GM18517 (cell line): ENCODE results near the gene PDE6C.

ENCODE experiments used
- ATAC-seq: cut with Tn5 transposase; IDR thresholded peaks from one replicate; pipeline ENCODE4 v1.9.1; 2021; ENCODE audit warnings: mild to moderate bottlenecking, moderate library complexity; ENCODE audit not compliant: unreplicated experiment

Gene PDE6C

GRCh38 chr10:93701866-93702209 lies 89.5 kb downstream of the PDE6C start:
- peak; percentile 27 for ATAC-seq

DNA sequence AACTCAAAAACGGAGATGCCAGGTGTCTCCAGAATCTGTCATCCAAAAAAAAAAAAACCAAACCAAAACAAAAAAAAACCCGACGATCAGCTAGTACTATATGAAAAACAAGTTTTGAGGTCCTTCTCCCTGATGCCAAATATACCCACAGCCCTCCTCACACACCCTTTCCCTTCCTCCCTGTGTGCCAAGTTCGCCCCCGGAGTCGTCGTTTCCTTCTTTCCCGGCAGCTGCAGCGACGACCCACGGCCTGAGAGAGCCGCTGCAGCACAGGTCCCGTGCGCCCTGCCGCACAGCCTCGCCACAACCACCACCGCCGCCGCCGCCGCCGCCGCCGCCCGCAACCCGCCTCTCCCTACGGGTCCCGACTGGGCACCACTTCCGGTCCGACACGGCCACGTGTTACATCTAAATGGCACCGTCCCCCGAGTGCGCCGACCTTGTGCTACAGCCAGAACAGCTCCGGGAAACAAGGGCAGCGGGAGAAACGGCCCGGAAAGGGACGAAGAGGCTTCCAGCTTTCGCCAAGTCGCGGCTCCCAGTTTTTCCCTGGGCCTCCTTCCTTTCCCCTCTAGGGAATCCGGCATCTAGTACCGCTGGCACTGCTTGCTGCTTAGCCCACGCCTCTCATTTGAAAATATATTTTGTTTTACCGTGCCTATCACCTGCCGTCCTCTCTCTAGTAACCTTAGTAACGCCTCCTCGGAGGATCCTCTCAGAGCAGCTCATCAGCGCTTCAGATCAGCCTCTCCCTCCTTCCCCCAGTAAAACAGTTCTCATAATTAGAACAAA lies 90.1 kb downstream of the PDE6C start, which contains the start of gene FRA10AC1:
TSS of gene FRA10AC1 (minus strand) at position 383 of the 792 bp plus-strand sequence. CDS start 2,486 bp downstream, outside the sequence.
- ATAC-seq, result peak; percentile 79

DNA sequence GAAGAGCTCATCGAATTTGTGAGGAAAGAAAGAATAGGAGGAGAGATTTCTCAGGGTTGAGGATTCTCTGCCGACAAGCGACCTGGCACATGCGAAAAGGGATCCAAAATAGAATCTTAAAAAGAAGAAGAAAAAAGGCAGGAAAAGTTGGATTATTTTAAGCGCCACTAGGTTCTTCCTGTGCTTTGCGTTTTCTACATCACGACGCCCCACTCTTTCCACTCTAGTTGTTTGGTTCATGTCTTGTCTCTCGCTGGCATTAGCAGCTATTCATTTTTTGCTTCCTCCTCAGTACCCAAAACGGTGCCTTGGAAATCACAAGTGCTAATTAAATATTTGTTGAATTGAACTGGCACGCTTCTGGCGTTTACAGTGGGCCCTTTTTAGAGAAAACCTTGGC lies 90.7 kb downstream of the PDE6C start:
- no peak for ATAC-seq

GRCh38 chr10:93703841-93704240 lies 91.5 kb downstream of the PDE6C start:
- no peak for ATAC-seq

GRCh38 chr10:93704451-93704850 lies 92.1 kb downstream of the PDE6C start:
- no peak for ATAC-seq

DNA sequence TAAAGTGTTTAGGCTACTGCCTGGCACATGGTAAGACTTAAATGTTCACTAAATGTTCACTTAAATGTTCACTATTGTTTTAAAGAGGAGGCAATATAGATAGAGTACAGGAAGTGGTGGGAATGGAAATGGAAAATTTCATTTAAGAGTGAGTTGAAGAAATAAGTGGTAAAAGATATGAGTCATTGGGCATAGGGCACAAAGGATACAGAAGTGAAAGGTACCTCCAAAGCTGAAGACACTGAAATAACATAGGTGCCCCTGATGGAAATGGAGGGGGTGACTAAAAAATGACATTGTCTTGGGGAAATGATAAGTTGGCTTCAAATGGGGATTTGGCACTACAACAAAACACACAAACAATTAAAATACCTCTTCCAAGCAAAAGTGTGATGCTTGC lies 95.3 kb downstream of the PDE6C start:
- ATAC-seq, result no peak

- ATAC-seq, result no peak
Observed at GRCh38 chr10:93710333-93710909, 98.1 kb downstream of the PDE6C start.

DNA sequence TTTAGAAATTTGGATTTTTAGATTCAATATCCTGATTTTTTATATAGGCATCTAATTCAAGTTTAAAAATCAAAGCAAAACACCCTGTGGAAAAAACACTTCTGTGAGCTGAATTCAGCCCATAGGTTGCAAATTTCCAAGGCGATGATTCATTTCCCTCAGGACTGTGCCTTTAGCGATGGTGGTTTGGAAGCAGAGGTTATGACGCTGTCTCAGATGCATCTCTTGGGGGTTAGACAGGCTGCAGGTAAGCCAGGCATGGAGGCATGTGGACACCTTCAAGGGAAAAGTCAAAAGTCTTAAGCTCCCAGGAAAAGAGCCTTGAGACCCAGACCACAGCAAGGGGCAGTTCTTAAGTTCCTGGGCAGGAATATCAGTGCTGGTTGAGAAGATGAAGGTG lies 99.6 kb downstream of the PDE6C start:
- ATAC-seq, result no peak

DNA sequence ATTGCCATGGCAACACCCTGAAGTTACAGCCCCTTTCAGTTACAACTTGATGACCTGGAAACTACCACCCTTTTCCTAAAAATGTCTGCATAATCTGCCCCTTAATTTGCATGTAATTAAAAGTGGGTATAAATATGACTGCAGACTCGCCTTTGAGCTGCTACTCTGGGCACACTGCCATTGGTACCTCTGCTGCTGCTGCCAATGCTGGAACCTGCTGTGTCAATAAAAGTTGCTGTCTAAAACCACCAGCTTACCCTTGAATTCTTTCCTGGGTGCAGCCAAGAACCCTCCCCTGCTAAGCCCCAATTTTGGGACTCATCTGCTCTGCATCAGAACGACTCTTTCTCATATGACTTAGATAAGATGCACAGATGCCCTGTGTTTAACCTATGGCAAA lies 100.3 kb downstream of the PDE6C start:
- ATAC-seq, result no peak

DNA sequence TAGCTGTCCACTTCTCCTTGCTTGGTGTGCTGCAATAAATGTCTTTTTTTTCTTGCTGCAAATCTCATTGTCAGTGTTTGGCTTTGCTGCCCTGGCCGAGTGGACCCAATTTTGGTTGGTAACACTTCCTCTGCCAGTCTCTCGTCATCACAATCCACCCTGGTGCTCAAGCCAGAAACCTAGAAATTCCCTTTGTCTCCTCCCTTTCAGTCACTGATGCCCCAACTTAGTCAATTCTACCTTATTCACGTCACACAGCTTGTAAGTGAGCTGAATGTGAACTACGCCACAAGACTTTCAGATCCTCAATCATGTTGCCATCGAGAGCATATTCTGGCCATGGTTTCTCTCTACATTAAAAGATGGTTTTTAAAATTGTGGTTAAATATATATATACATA lies 103.0 kb downstream of the PDE6C start:
- ATAC-seq, result peak; percentile 90
